GM06990 (cell line): ENCODE data around the gene CCNQ.

Experiments used
- DNase-seq: peaks from one replicate; pipeline ENCODE4 v3.0.0-alpha.2; 2011; ENCODE audit not compliant: insufficient read length; ENCODE audit errors: extremely low read depth
- H3K27me3 ChIP-seq: replicated peaks from 2 replicates; pipeline ENCODE4 v1.6.0; 2011; ENCODE audit warnings: low read length; ENCODE audit not compliant: control insufficient read depth, insufficient read depth
- H3K36me3 ChIP-seq: 2 replicates; pipeline ENCODE4 v1.5.1; 2011; ENCODE audit warnings: low read length; ENCODE audit not compliant: control insufficient read depth, insufficient read depth
- H3K4me3 ChIP-seq: replicated peaks from 2 replicates; pipeline ENCODE4 v1.5.1; 2011; ENCODE audit warnings: low read depth, mild to moderate bottlenecking, control low read depth, low read length
- CTCF ChIP-seq: IDR thresholded peaks from 2 replicates; pipeline ENCODE4 v1.5.1; 2011; ENCODE audit warnings: low read length, control low read depth, mild to moderate bottlenecking, inconsistent platforms; ENCODE audit not compliant: insufficient read depth, poor library complexity, severe bottlenecking

CCNQ gene

GRCh38 chrX:153634236-153634635 lies 35.3 kb upstream of the CCNQ start:
- DNase-seq = no peak
- TF ChIP-seq CTCF = no peak
- Histone ChIP-seq H3K36me3 (no peaks in the 10 kb centered on the region), H3K27me3 (no peaks in the 10 kb centered on the region; the same call in 1 of the 2 replicates), H3K4me3 (no peak overlapping the region)

GRCh38 chrX:153633607-153634180 lies 34.8 kb upstream of the CCNQ start:
- no peaks in the 10 kb centered on the region; the same call in 1 of the 2 replicates for H3K27me3 ChIP-seq
- TF ChIP-seq CTCF = no peak
- H3K4me3 ChIP-seq = no peak overlapping the region
- no peak for DNase-seq
- no peaks in the 10 kb centered on the region for H3K36me3 ChIP-seq

- Histone ChIP-seq H3K27me3 (no peaks in the 10 kb centered on the region), H3K4me3 (no peak overlapping the region), H3K36me3 (no peaks in the 10 kb centered on the region)
- TF ChIP-seq CTCF = no peak
- no peak for DNase-seq
Measured at GRCh38 chrX:153633048-153633447, 34.1 kb upstream of the CCNQ start.

GRCh38 chrX:153632595-153632946 lies 33.6 kb upstream of the CCNQ start:
- H3K4me3 ChIP-seq = no peak overlapping the region
- H3K27me3 ChIP-seq = no peaks in the 10 kb centered on the region
- no peak for TF ChIP-seq CTCF
- DNase-seq = no peak
- H3K36me3 ChIP-seq = no peaks in the 10 kb centered on the region

GRCh38 chrX:153631907-153632594 lies 33.1 kb upstream of the CCNQ start:
- Histone ChIP-seq H3K36me3 (no peaks in the 10 kb centered on the region), H3K27me3 (no peaks in the 10 kb centered on the region), H3K4me3 (no peak overlapping the region)
- DNase-seq = no peak
- TF ChIP-seq CTCF = no peak
